Measurements from ENCODE around the gene PEX26. TPM values are rescaled to one million over a fixed set of nuclear protein-coding genes. Genes with fewer than 3 reads are reported as not detected.
"Not testable (repeated sequence)": the region's sequence is repeated elsewhere in the genome, so short reads cannot be mapped to it uniquely, and the experiment has no call there.

The PEX26 gene
- total RNA-seq, 1 donor, result 21.6 TPM

DNA sequence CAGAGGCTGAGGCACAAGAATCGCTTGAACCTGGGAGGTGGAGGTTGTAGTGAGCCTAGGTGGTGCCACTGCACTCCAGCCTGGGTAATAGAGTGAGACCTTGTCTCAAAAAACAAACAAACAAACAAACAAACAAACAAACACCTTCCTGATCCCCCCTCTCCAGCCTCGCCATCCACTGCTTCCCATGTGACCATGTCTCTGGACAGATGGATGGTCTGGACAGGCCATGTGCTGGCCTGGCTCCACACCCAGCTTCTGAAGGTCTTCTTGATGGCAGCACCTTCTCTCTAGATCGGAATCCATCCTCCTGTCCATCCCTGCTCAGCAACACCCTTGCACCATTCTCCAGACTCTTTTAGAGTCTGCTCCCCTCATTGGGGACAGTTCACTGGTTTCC, 10.7 kb upstream of the PEX26 start:
- TF ChIP-seq CTCF (IDR thresholded peaks at IDR 0.05; ENCODE audit: insufficient read depth, low read depth, low read length), result no peak
- no peak for DNase-seq (ENCODE audit: low read depth)
- H3K4me3 ChIP-seq (ENCODE audit: low read depth, low read length), result no peak overlapping the region

GRCh38 chr22:18067548-18068341, 10.0 kb upstream of the PEX26 start:
- H3K4me3 ChIP-seq (ENCODE audit: low read depth, low read length), result no peak overlapping the region
- no peak for TF ChIP-seq CTCF (IDR thresholded peaks at IDR 0.05; ENCODE audit: insufficient read depth, low read depth, low read length)
- DNase-seq (ENCODE audit: low read depth), result no peak

DNA sequence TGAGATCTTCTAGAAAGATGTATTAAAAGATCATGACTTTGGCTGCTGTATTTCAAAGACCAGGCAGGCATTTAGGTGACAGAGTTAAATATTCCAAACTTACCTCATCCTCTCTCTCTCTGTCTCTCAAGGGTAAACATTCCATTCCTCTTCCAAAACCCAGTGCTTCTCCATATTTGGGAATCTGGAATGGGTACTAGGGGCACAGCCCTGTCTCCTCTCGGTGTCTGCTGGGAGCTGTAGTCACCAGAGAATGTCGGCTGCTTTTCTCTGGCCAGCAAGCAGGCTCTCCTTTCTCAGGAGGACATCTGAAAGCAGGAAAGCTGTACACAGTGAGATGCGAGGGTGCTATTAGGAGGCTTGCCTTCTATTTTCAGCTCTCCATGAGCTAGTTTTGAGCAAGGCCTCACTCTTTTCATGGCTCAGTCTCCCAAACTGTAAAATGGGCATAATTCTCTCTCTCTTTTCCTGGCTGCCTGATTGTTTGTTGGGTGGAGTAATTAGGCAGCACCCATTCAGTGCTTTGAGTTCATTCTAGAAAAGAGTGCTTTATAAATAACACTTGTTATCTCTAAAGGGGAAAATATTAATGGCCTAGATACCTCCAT, 9.3 kb upstream of the PEX26 start:
- no peak for TF ChIP-seq CTCF (IDR thresholded peaks at IDR 0.05; ENCODE audit: insufficient read depth, low read depth, low read length)
- no peak for DNase-seq (ENCODE audit: low read depth)
- H3K4me3 ChIP-seq (ENCODE audit: low read depth, low read length), result no peak overlapping the region

- DNase-seq (ENCODE audit: low read depth), result no peak
- H3K4me3 ChIP-seq (ENCODE audit: low read depth, low read length), result no peak overlapping the region
- TF ChIP-seq CTCF (IDR thresholded peaks at IDR 0.05; ENCODE audit: insufficient read depth, low read depth, low read length), result no peak
Measured at GRCh38 chr22:18069041-18069440, 8.7 kb upstream of the PEX26 start.

DNA sequence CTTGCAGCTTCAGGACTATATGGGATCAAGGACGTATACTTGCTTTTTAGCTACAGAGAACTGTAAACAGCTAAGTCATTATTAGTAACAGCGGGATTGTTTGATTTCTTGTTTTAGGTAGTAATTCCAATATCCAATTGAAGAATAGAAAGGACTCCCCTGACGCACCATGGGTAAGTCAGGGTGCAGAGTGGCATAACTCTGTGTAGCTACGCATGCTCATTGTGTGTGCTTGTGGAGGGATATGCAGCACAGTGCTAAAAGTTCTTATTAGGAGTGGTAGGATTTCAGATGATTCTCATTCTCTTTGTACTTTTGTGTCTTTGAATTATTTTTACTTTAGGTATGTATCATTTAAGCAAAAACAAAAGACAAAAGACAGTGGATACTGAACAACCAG, 7.7 kb upstream of the PEX26 start:
- DNase-seq (ENCODE audit: low read depth), result no peak
- TF ChIP-seq CTCF (IDR thresholded peaks at IDR 0.05; ENCODE audit: insufficient read depth, low read depth, low read length), result no peak
- H3K4me3 ChIP-seq (ENCODE audit: low read depth, low read length), result no peak overlapping the region

DNA sequence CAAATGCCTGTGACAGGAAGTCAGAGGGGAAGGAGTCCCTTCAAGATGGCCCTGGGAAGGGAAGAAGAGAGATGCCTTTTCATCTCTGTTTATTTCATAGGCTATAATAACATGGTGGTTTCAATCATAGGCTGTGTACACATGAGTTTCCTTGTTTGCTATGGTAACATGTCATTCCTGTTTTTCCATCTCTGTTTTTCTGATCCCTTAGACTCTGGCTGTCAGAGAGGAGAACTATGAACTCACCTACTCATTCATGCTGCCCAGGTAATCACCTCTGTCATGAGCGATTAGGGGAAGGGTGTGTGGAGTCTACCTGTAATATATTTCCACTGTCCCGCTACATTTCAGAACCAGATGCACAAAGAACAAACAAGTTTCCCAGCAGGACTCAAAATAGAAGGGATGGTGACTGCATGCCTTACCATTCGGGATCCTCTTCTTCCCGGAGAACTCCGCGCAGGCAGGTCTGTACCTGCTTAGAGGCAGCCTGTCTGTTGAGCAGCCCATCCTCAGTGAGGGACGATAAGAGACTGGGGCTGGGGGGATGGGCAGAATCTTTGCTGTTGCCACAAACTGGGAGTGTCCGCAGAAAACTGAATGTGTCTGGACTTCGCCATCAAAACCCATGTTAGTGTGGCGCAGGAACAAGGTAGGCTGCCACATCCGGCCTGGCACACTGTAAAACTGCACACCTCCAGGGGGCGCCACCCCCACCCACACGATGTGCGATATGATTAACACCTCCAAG, 7.1 kb upstream of the PEX26 start:
- H3K4me3 ChIP-seq (ENCODE audit: low read depth, low read length), result no peak overlapping the region
- DNase-seq (ENCODE audit: low read depth), result no peak

GRCh38 chr22:18071307-18071967, 6.4 kb upstream of the PEX26 start:
- DNase-seq (ENCODE audit: low read depth); H3K4me3 ChIP-seq (ENCODE audit: low read depth, low read length): not testable (repeated sequence)

More for the DNA sequence above, 7.1 kb upstream of the PEX26 start:
- TF ChIP-seq CTCF (IDR thresholded peaks at IDR 0.05; ENCODE audit: insufficient read depth, low read depth, low read length), result peak; percentile 11
